HepG2 (cell line): Measurements from ENCODE around the gene PAX4. TPM values are rescaled to one million over a fixed set of nuclear protein-coding genes. Genes with fewer than 3 reads are reported as not detected.

Experiments
- AGO1 ChIP-seq: fragments of 200-400 bp; formaldehyde crosslinking; IDR thresholded peaks from 2 replicates; pipeline ENCODE4 v1.6.1; 2017; ENCODE audit warnings: mild to moderate bottlenecking, low read depth, low read length, moderate library complexity; ENCODE audit not compliant: poor library complexity, severe bottlenecking
- AKAP8 ChIP-seq: sonication (generic); formaldehyde crosslinking; IDR thresholded peaks from 2 replicates; pipeline ENCODE4 v1.5.1; 2020; ENCODE audit warnings: mild to moderate bottlenecking, missing genetic modification reagents
- ARNTL ChIP-seq: sonication (generic); formaldehyde crosslinking; IDR thresholded peaks from 2 replicates; pipeline ENCODE4 v1.4.0; 2020; ENCODE audit warnings: mild to moderate bottlenecking, missing genetic modification reagents
- DPF2 ChIP-seq: sonication (generic); formaldehyde crosslinking; IDR thresholded peaks from 2 replicates; pipeline ENCODE4 v1.4.0; 2020; ENCODE audit warnings: mild to moderate bottlenecking, low read depth, missing genetic modification reagents, borderline replicate concordance
- ERF ChIP-seq: IDR thresholded peaks from 2 replicates; pipeline ENCODE4 v1.6.1; 2018; ENCODE audit warnings: missing biosample characterization, missing genetic modification reagents
- FIP1L1 ChIP-seq: fragments of 200-400 bp; formaldehyde crosslinking; IDR thresholded peaks from 2 replicates; pipeline ENCODE4 v1.6.1; 2018; ENCODE audit warnings: low read depth, mild to moderate bottlenecking, low read length, moderate library complexity, borderline replicate concordance; ENCODE audit not compliant: insufficient read depth
- MATR3 ChIP-seq: sonication (generic); formaldehyde crosslinking; IDR thresholded peaks from 2 replicates; pipeline ENCODE4 v1.4.0; 2020; ENCODE audit warnings: missing genetic modification reagents
- NFE2L1 ChIP-seq: sonication (generic); formaldehyde crosslinking; IDR thresholded peaks from 2 replicates; pipeline ENCODE4 v1.4.0; 2020; ENCODE audit warnings: missing genetic modification reagents, mild to moderate bottlenecking, borderline replicate concordance
- PATZ1 ChIP-seq: sonication (generic); formaldehyde crosslinking; IDR thresholded peaks from 2 replicates; pipeline ENCODE4 v1.4.0; 2020; ENCODE audit warnings: missing genetic modification reagents
- POLR2AphosphoS2 ChIP-seq: IDR thresholded peaks from 2 replicates; pipeline ENCODE4 v1.6.1; 2011; ENCODE audit warnings: low read depth, low read length, improper control_type of control experiment
- REXO4 ChIP-seq: sonication (generic); formaldehyde crosslinking; IDR thresholded peaks from 2 replicates; pipeline ENCODE4 v1.8.0; 2022; ENCODE audit warnings: missing genetic modification reagents, mild to moderate bottlenecking, borderline replicate concordance
- TRIM24 ChIP-seq: sonication (generic); formaldehyde crosslinking; IDR thresholded peaks from 2 replicates; pipeline ENCODE4 v1.8.0; 2022; ENCODE audit warnings: mild to moderate bottlenecking, missing genetic modification reagents
- ZBTB21 ChIP-seq: sonication (generic); formaldehyde crosslinking; IDR thresholded peaks from 2 replicates; pipeline ENCODE4 v1.4.0; 2020; ENCODE audit warnings: missing genetic modification reagents
- ZBTB42 ChIP-seq: sonication (generic); formaldehyde crosslinking; IDR thresholded peaks from 2 replicates; pipeline ENCODE4 v1.5.0; 2020; ENCODE audit warnings: mild to moderate bottlenecking, missing genetic modification reagents
- ZBTB49 ChIP-seq: sonication (generic); formaldehyde crosslinking; IDR thresholded peaks from 2 replicates; pipeline ENCODE4 v1.4.0; 2020; ENCODE audit warnings: missing genetic modification reagents, borderline replicate concordance
- ZNF281 ChIP-seq: sonication (generic); formaldehyde crosslinking; IDR thresholded peaks from 2 replicates; pipeline ENCODE4 v1.4.0; 2020; ENCODE audit warnings: missing genetic modification reagents, borderline replicate concordance
- ZNF335 ChIP-seq: sonication (generic); formaldehyde crosslinking; IDR thresholded peaks from 2 replicates; pipeline ENCODE4 v1.4.0; 2020; ENCODE audit warnings: missing genetic modification reagents
- ZNF703 ChIP-seq: sonication (generic); formaldehyde crosslinking; IDR thresholded peaks from 2 replicates; pipeline ENCODE4 v1.5.1; 2020; ENCODE audit warnings: missing genetic modification reagents, mild to moderate bottlenecking, moderate library complexity, borderline replicate concordance
- polyA plus RNA-seq, 8 experiments: library from polyadenylated mRNA; depleted of rRNA in 3 of 8; stranded (reverse) in 7 of 8; unstranded in 1 of 8; fragments of >200 nt; fragmentation: Illumina TruSeq in 4 of 8; extraction: Trizol in 4 of 8; gene quantifications; 2 replicates each; pipeline versions ENCODE4 v1.2.1 to v1.2.3, GENCODE V29; 2011 to 2016; ENCODE audit warnings: low read depth in 4 of 8, missing spikeins in 1 of 8, mixed read lengths in 1 of 8; ENCODE audit not compliant: insufficient read depth in 1 of 8
- total RNA-seq, 5 experiments: library from RNA; depleted of rRNA; stranded (reverse); fragments of >200 nt; fragmentation: Illumina TruSeq; extraction: Trizol; gene quantifications; 2 replicates each; pipeline ENCODE4 v1.2.3, GENCODE V29; 2016; ENCODE audit warnings: low read depth in 1 of 5
- TF ChIP-seq, protein P1 (sequence below): sonication (generic); formaldehyde crosslinking; IDR thresholded peaks from 2 replicates; pipeline ENCODE4 v1.4.0; 2020; ENCODE audit warnings: missing genetic modification reagents, borderline replicate concordance

Gene PAX4
- total and polyA plus RNA-seq, 2 of the 13 experiments (the other 11 are each of a cell fraction or from before 2014, with no cell fraction given) = not detected

- TF ChIP-seq NFE2L1 (CRISPR knock-in tag) = no peak
- TF ChIP-seq REXO4 (CRISPR knock-in tag) = no peak
- no peak for TF ChIP-seq FIP1L1
- TF ChIP-seq ZBTB42 (CRISPR knock-in tag) = no peak
- TF ChIP-seq ARNTL (CRISPR knock-in tag) = 0 out of 2 replicates have a peak, but pooled peaks have one; percentile 24
- TF ChIP-seq ZNF703 (CRISPR knock-in tag) = no peak
- TF ChIP-seq ZNF281 (CRISPR knock-in tag) = no peak
- no peak for TF ChIP-seq ZBTB49 (CRISPR knock-in tag)
- TF ChIP-seq ZNF335 (CRISPR knock-in tag) = no peak
- no peak for TF ChIP-seq AKAP8
- TF ChIP-seq POLR2AphosphoS2 = no peak; the same call in 1 of the 2 replicates
- TF ChIP-seq MATR3 (CRISPR knock-in tag) = no peak
- no peak for TF ChIP-seq DPF2 (CRISPR knock-in tag)
- TF ChIP-seq ERF (CRISPR knock-in tag) = no peak; the same call in 1 of the 2 replicates
- no peak for TF ChIP-seq TRIM24 (CRISPR knock-in tag)
- TF ChIP-seq ZBTB21 (CRISPR knock-in tag) = peak; percentile 71
- peak; percentile 37 for TF ChIP-seq AGO1
- peak; percentile 69 for TF ChIP-seq PATZ1 (CRISPR knock-in tag)
- TF ChIP-seq, protein P1, sequence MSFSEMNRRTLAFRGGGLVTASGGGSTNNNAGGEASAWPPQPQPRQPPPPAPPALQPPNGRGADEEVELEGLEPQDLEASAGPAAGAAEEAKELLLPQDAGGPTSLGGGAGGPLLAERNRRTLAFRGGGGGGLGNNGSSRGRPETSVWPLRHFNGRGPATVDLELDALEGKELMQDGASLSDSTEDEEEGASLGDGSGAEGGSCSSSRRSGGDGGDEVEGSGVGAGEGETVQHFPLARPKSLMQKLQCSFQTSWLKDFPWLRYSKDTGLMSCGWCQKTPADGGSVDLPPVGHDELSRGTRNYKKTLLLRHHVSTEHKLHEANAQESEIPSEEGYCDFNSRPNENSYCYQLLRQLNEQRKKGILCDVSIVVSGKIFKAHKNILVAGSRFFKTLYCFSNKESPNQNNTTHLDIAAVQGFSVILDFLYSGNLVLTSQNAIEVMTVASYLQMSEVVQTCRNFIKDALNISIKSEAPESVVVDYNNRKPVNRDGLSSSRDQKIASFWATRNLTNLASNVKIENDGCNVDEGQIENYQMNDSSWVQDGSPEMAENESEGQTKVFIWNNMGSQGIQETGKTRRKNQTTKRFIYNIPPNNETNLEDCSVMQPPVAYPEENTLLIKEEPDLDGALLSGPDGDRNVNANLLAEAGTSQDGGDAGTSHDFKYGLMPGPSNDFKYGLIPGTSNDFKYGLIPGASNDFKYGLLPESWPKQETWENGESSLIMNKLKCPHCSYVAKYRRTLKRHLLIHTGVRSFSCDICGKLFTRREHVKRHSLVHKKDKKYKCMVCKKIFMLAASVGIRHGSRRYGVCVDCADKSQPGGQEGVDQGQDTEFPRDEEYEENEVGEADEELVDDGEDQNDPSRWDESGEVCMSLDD = peak; percentile 62; the same call in 1 of the 2 replicates
These were observed 33.8 kb upstream of the PAX4 start, which contains the start of gene SND1 (continued) for GRCh38 chr7:127651556-127652332.
